ENCODE measurements around the gene CDIP1.

GRCh38 chr16:4507588-4508345 is 30.8 kb downstream of the CDIP1 start:
- TF ChIP-seq CTCF (IDR thresholded peaks at IDR 0.05; ENCODE audit: insufficient read depth, low read length) (no peak), REST (IDR thresholded peaks at IDR 0.05; ENCODE audit: insufficient replicate concordance, low read depth) (no peak)

Data from HL-60 (cell line).